Kidney (tissue), 14 donors: Measurements from ENCODE around the gene MIXL1. TPM values are rescaled to one million over a fixed set of nuclear protein-coding genes. Genes with fewer than 3 reads are reported as not detected.

Experiments used
- DNase-seq, 5 donors: peaks; one replicate each; pipeline ENCODE4 v3.0.0-alpha.2; 2013 to 2020
- FAIRE-seq: peaks from 2 replicates; lab custom pipeline; 2012; peaks lifted over from hg19 to GRCh38; lab: Jason Lieb, UNC
- H3K27ac ChIP-seq, 2 donors: one replicate each; pipeline ENCODE4 v1.7.0; 2013; ENCODE audit warnings: low read depth in 2 of 2, low read length in 2 of 2, inconsistent platforms in 1 of 2
- H3K27me3 ChIP-seq: one replicate; pipeline ENCODE4 v1.7.1; 2013; ENCODE audit warnings: low read length, inconsistent platforms; ENCODE audit not compliant: control insufficient read depth, insufficient read depth
- H3K36me3 ChIP-seq, 3 donors: one replicate each; pipeline versions ENCODE4 v1.7.0 to v1.7.1; 2013; ENCODE audit warnings: low read length in 3 of 3, control low read depth in 1 of 3, inconsistent platforms in 1 of 3; ENCODE audit not compliant: insufficient read depth in 3 of 3, control insufficient read depth in 2 of 3
- H3K4me1 ChIP-seq, 3 donors: one replicate each; pipeline versions ENCODE4 v1.7.0 to v1.7.1; 2013; ENCODE audit warnings: low read length in 3 of 3, inconsistent platforms in 1 of 3, low read depth in 1 of 3; ENCODE audit not compliant: control insufficient read depth in 2 of 3, insufficient read depth in 2 of 3
- H3K4me3 ChIP-seq, 3 donors: one replicate each; pipeline versions ENCODE4 v1.7.0 to v1.8.1; 2013; ENCODE audit warnings: low read length in 3 of 3, control low read depth in 1 of 3, inconsistent platforms in 1 of 3
- H3K9ac ChIP-seq, 3 donors: one replicate each; pipeline versions ENCODE4 v1.7.0 to v1.7.1; 2013; ENCODE audit warnings: low read length in 3 of 3, control low read depth in 1 of 3, inconsistent platforms in 1 of 3
- H3K9me3 ChIP-seq, 3 donors: one replicate each; pipeline versions ENCODE4 v1.7.0 to v1.7.1; 2013; ENCODE audit warnings: low read length in 3 of 3, control low read depth in 1 of 3, inconsistent platforms in 1 of 3; ENCODE audit not compliant: control insufficient read depth in 2 of 3, insufficient read depth in 1 of 3
- CTCF ChIP-seq: IDR thresholded peaks from 3 replicates; pipeline ENCODE4 v1.5.1; 2012; ENCODE audit warnings: mild to moderate bottlenecking, moderate library complexity, borderline replicate concordance; ENCODE audit not compliant: insufficient read depth; ENCODE audit errors: extremely low read depth
- intact Hi-C: fragments of 100-400 bp; cut with DNase I; formaldehyde crosslinking; loops from one replicate; pipeline ENCODE4 v1.11.1; 2022
- polyA plus RNA-seq: library from polyadenylated mRNA; stranded (reverse); fragments of 350-450 nt; fragmentation: Illumina TruSeq; extraction: RNeasy Lipid Tissue Mini Kit (QIAGEN cat#74804); gene quantifications from one replicate; pipeline ENCODE4 v1.2.3, GENCODE V29; 2014; ENCODE audit warnings: low read depth, low replicate concordance; ENCODE audit not compliant: insufficient read depth
- total RNA-seq: library from RNA; stranded (reverse); fragmentation: NEBNext Ultra II Directional; extraction: Animal tissue kit (Norgen Biotek cat#: 25700); gene quantifications from one replicate; pipeline ENCODE4 v1.2.1, GENCODE V29; 2021
- donor health status: control.
- donor health status: control.
- donor health status: control.
- donor health status: control.
- donor health status: control.
- donor health status: DM: yes; HTN: yes; CAD: no.
- donor health status: Normal renal cell carcinoma (clear cell type).

MIXL1 gene
- total and polyA plus RNA-seq, 2 donors from 2014 or later, result 0.16 to 0.56 TPM

- no peaks in the 10 kb centered on the region for H3K9me3 ChIP-seq
- H3K4me1 ChIP-seq, result no peaks in the 10 kb centered on the region
- intact Hi-C loops, result no loop called here
- H3K4me3 ChIP-seq, result no peak overlapping the region
- H3K27ac ChIP-seq, result no peak overlapping the region
- no peaks in the 10 kb centered on the region for H3K36me3 ChIP-seq
- H3K27me3 ChIP-seq, result peaks cover 5% of the 10 kb centered on the region
- no peak for TF ChIP-seq CTCF
- H3K9ac ChIP-seq, result no peak overlapping the region
- FAIRE-seq (no peak), DNase-seq (no peak)
Observed at GRCh38 chr1:226220473-226221189, 2.8 kb upstream of the MIXL1 start.

GRCh38 chr1:226222686-226223085 lies 778 bp upstream of the MIXL1 start:
- intact Hi-C loops, result no loop called here
- no peaks in the 10 kb centered on the region for H3K9me3 ChIP-seq
- no peak for FAIRE-seq
- no peaks in the 10 kb centered on the region for H3K4me1 ChIP-seq
- H3K4me3 ChIP-seq, result no peak overlapping the region
- H3K9ac ChIP-seq, result no peak overlapping the region
- TF ChIP-seq CTCF, result no peak
- DNase-seq, result no peak
- H3K27me3 ChIP-seq, result peaks cover 5% of the 10 kb centered on the region
- H3K27ac ChIP-seq, result no peak overlapping the region
- no peaks in the 10 kb centered on the region for H3K36me3 ChIP-seq

GRCh38 chr1:226223786-226224244 lies 351 bp downstream of the MIXL1 start:
- H3K4me3 ChIP-seq, result no peak overlapping the region
- H3K27ac ChIP-seq, result no peak overlapping the region
- H3K27me3 ChIP-seq, result peaks cover 5% of the 10 kb centered on the region
- FAIRE-seq (no peak), DNase-seq (peak; percentile 38 to 81 (median 46))
- H3K4me1 ChIP-seq, result no peaks in the 10 kb centered on the region
- no peaks in the 10 kb centered on the region for H3K9me3 ChIP-seq
- no peaks in the 10 kb centered on the region for H3K36me3 ChIP-seq
- intact Hi-C loops, result no loop called here
- H3K9ac ChIP-seq, result no peak overlapping the region
- no peak for TF ChIP-seq CTCF
